Subcutaneous abdominal adipose tissue (tissue), 5 donors: Measurements from ENCODE around the gene ZG16.
"Not testable (repeated sequence)": the region's sequence is repeated elsewhere in the genome, so short reads cannot be mapped to it uniquely, and the experiment has no call there.

ENCODE experiments used
- H3K27ac ChIP-seq: one replicate; pipeline ENCODE4 v1.7.0; 2013; ENCODE audit warnings: low read depth, mild to moderate bottlenecking, inconsistent platforms, low read length, moderate library complexity
- H3K27me3 ChIP-seq, 5 donors: one replicate each; pipeline ENCODE4 v1.7.0; 2013; ENCODE audit warnings: low read length in 5 of 5, inconsistent platforms in 1 of 5; ENCODE audit not compliant: control insufficient read depth in 5 of 5, insufficient read depth in 4 of 5
- H3K36me3 ChIP-seq, 5 donors: one replicate each; pipeline ENCODE4 v1.7.0; 2013; ENCODE audit warnings: low read length in 5 of 5; ENCODE audit not compliant: control insufficient read depth in 5 of 5, insufficient read depth in 5 of 5
- H3K4me1 ChIP-seq, 5 donors: one replicate each; pipeline ENCODE4 v1.7.0; 2013; ENCODE audit warnings: low read length in 5 of 5, mild to moderate bottlenecking in 3 of 5, moderate library complexity in 1 of 5; ENCODE audit not compliant: control insufficient read depth in 5 of 5, insufficient read depth in 5 of 5
- H3K4me3 ChIP-seq, 5 donors: one replicate each; pipeline ENCODE4 v1.7.0; 2013; ENCODE audit warnings: low read length in 5 of 5, low read depth in 1 of 5
- H3K9ac ChIP-seq, 5 donors: one replicate each; pipeline ENCODE4 v1.7.0; 2013; ENCODE audit warnings: low read length in 5 of 5, mild to moderate bottlenecking in 4 of 5, moderate library complexity in 3 of 5
- H3K9me3 ChIP-seq, 5 donors: one replicate each; pipeline ENCODE4 v1.7.0; 2013; ENCODE audit warnings: low read length in 5 of 5; ENCODE audit not compliant: control insufficient read depth in 5 of 5
- donor health status: healthy.
- donor health status: healthy.
- donor health status: healthy.
- donor health status: healthy.
- donor health status: healthy.

Gene ZG16

GRCh38 chr16:29739927-29740629 lies 38.0 kb upstream of the ZG16 start:
- not testable (repeated sequence) for H3K27me3 ChIP-seq, H3K27ac ChIP-seq, H3K9ac ChIP-seq, H3K9me3 ChIP-seq, H3K36me3 ChIP-seq, H3K4me1 ChIP-seq, H3K4me3 ChIP-seq

- H3K36me3 ChIP-seq, H3K4me3 ChIP-seq, H3K9ac ChIP-seq, H3K9me3 ChIP-seq, H3K27ac ChIP-seq, H3K4me1 ChIP-seq, H3K27me3 ChIP-seq: not testable (repeated sequence)
Measured at GRCh38 chr16:29740630-29741015, 37.4 kb upstream of the ZG16 start.

DNA sequence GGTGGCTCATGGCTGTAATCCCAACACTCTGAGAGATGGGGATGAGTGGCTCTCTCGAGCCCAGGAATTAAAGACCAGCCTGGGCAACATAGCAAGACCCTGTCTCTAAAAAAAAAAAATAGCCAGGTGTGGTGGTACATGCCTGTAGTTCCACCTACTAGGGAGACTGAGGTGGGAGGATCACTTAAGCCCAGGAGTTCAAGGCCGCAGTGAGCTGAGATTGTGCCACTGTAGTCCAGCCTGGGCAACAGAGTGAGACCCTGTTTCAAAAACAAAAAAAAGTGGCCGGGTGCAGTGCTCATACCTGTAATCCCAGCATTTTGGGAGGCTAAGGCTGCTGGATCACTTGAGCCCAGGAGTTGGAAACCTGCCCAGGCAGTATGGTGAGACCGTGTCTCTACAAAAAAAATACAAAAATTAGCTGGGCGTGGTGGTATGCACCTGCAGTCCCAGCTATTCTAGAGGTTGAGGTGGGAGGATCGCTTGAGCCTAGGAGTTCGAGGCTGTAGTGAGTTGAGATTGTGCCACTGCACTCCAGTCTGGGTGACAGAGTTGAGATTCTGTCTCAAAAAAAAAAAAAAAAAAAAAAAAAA lies 35.3 kb upstream of the ZG16 start:
- H3K27me3 ChIP-seq, result no peaks in the 10 kb centered on the region
- H3K9ac ChIP-seq, result no peak overlapping the region
- no peak overlapping the region for H3K27ac ChIP-seq
- H3K4me3 ChIP-seq, result no peak overlapping the region
- no peaks in the 10 kb centered on the region for H3K36me3 ChIP-seq
- peaks cover 0 to 2% (median 0%) of the 10 kb centered on the region in 5 donors for H3K9me3 ChIP-seq
- H3K4me1 ChIP-seq, result peaks cover 0 to 8% (median 0%) of the 10 kb centered on the region in 5 donors

DNA sequence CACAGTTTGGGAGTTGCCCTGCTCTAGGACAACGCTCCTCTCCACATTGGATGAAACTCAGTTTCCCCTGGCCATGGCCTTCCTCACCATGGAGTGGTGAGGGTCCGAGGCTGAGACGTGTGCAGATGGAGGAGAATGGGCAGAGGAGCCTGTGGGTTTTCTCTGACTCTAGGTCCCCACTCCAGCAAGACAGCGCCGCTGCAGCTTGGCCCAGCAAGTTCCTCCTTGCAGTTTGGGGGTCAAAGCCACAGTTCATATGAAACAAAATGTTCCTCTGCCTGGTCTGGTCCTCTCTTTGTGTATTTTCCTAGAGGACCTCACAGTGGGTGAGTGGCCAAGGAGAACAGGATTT lies 34.6 kb upstream of the ZG16 start:
- Histone ChIP-seq H3K4me1 (peaks cover 0 to 8% (median 0%) of the 10 kb centered on the region in 5 donors), H3K27me3 (no peaks in the 10 kb centered on the region), H3K27ac (no peak overlapping the region), H3K9me3 (peaks cover 0 to 2% (median 0%) of the 10 kb centered on the region in 5 donors), H3K9ac (no peak overlapping the region), H3K4me3 (no peak overlapping the region), H3K36me3 (no peaks in the 10 kb centered on the region)

GRCh38 chr16:29743827-29744531 lies 34.1 kb upstream of the ZG16 start:
- Histone ChIP-seq H3K27me3 (no peaks in the 10 kb centered on the region), H3K4me3 (peak overlapping the region in 1 of 5 donors; percentile 64), H3K9me3 (no peaks in the 10 kb centered on the region), H3K36me3 (no peaks in the 10 kb centered on the region), H3K27ac (no peak overlapping the region), H3K4me1 (peaks cover 0 to 8% (median 0%) of the 10 kb centered on the region in 5 donors), H3K9ac (no peak overlapping the region)

DNA sequence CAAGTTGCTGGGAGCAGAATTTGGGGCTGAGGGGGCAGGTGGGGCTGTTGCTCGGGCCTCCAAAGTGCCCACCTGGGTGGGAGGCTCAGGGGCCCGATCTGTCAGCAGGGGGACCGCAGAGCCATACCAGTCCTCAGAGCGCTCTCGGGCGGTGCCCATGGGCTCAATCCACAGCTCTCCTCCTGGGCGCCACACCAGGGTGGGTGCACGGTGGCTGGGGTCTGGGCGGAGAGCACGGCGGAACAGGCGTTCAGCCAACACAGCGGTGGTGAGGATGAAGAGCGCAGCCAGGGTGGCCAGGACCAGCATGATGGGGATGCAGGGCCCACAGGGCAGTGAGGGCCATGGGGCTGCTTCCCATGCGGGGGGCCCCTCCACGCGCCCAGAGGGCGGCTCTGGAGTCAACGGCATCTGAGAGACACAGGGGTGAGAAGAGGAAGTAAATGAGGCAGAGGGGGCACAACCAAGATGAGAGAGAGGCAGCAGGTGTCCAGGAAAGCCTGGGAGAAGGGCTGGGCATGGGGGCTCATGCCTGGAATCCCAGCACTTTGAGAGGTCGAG lies 33.4 kb upstream of the ZG16 start:
- peak overlapping the region; percentile 12 to 64 (median 32) for H3K4me3 ChIP-seq
- no peaks in the 10 kb centered on the region for H3K9me3 ChIP-seq
- H3K27ac ChIP-seq, result no peak overlapping the region
- H3K27me3 ChIP-seq, result no peaks in the 10 kb centered on the region
- no peak overlapping the region for H3K9ac ChIP-seq
- H3K4me1 ChIP-seq, result peaks cover 0 to 8% (median 0%) of the 10 kb centered on the region in 5 donors
- H3K36me3 ChIP-seq, result no peaks in the 10 kb centered on the region

GRCh38 chr16:29745121-29745852 lies 32.8 kb upstream of the ZG16 start:
- H3K36me3 ChIP-seq, result no peaks in the 10 kb centered on the region
- peak overlapping the region in 1 of 5 donors; percentile 45 for H3K9ac ChIP-seq
- no peak overlapping the region for H3K27ac ChIP-seq
- H3K4me1 ChIP-seq, result peaks cover 0 to 8% (median 0%) of the 10 kb centered on the region in 5 donors
- peak overlapping the region; percentile 32 to 64 (median 53) for H3K4me3 ChIP-seq
- H3K27me3 ChIP-seq, result no peaks in the 10 kb centered on the region
- no peaks in the 10 kb centered on the region for H3K9me3 ChIP-seq

GRCh38 chr16:29745853-29746345 lies 32.2 kb upstream of the ZG16 start, which contains the start of gene C16orf54:
TSS of gene C16orf54 (minus strand) at chr16:29745990. CDS start at chr16:29744951, 1,039 bp downstream.
- H3K4me3 ChIP-seq, result peak within 1 kb of the TSS; percentile 32 to 64 (median 53)
- H3K9ac ChIP-seq, result peak within 1 kb of the TSS in 1 of 5 donors; percentile 45
- H3K4me1 ChIP-seq, result peaks cover 0 to 8% (median 0%) of the 10 kb centered on the region in 5 donors
- no peaks in the 10 kb centered on the region for H3K9me3 ChIP-seq
- no peaks in the 10 kb centered on the region for H3K36me3 ChIP-seq
- no peak within 1 kb of the TSS for H3K27ac ChIP-seq
- no peaks in the 10 kb centered on the region for H3K27me3 ChIP-seq

- not testable (repeated sequence) for H3K36me3 ChIP-seq, H3K27ac ChIP-seq, H3K9ac ChIP-seq, H3K27me3 ChIP-seq, H3K4me3 ChIP-seq, H3K4me1 ChIP-seq, H3K9me3 ChIP-seq
Measured at GRCh38 chr16:29746518-29746917, 31.5 kb upstream of the ZG16 start.
